AG08396 (cell line): ENCODE data around the gene SLC25A40.
A peak's percentile ranks its signal among the peaks of the same experiment; 100 is the strongest.
"Not testable (repeated sequence)": the region's sequence is repeated elsewhere in the genome, so short reads cannot be mapped to it uniquely, and the experiment has no call there.

Experiments used
- DNase-seq: peaks from one replicate; pipeline ENCODE4 v3.0.0; 2012; ENCODE audit warnings: low spot score, mixed read lengths

SLC25A40 gene

GRCh38 chr7:87870471-87870870 is 5.7 kb downstream of the SLC25A40 start:
- DNase-seq = no peak

GRCh38 chr7:87866533-87866932 is 9.6 kb downstream of the SLC25A40 start:
- DNase-seq = not testable (repeated sequence)

- no peak for DNase-seq
Observed at GRCh38 chr7:87866089-87866488, 10.1 kb downstream of the SLC25A40 start.

GRCh38 chr7:87858417-87859100 is 17.6 kb downstream of the SLC25A40 start:
- DNase-seq = no peak

GRCh38 chr7:87853237-87853864 is 22.8 kb downstream of the SLC25A40 start:
- no peak for DNase-seq

- no peak for DNase-seq
Observed at GRCh38 chr7:87852306-87852705, 23.9 kb downstream of the SLC25A40 start.

- DNase-seq = no peak
Observed at GRCh38 chr7:87850836-87851593, 25.1 kb downstream of the SLC25A40 start.

- DNase-seq = no peak
Observed at GRCh38 chr7:87837597-87837996, 38.6 kb downstream of the SLC25A40 start.

- no peak for DNase-seq
Observed at GRCh38 chr7:87833130-87833529, 43.0 kb downstream of the SLC25A40 start.

- no peak for DNase-seq
Observed at GRCh38 chr7:87831097-87831496, 45.1 kb downstream of the SLC25A40 start.

GRCh38 chr7:87828383-87828782 is 47.8 kb downstream of the SLC25A40 start:
- DNase-seq = not testable (repeated sequence)

- DNase-seq = not testable (repeated sequence)
Observed at GRCh38 chr7:87825369-87825768, 50.8 kb downstream of the SLC25A40 start.

GRCh38 chr7:87822056-87822455 is 54.1 kb downstream of the SLC25A40 start:
- not testable (repeated sequence) for DNase-seq

GRCh38 chr7:87818336-87818735 is 57.8 kb downstream of the SLC25A40 start:
- no peak for DNase-seq

GRCh38 chr7:87816389-87816788 is 59.8 kb downstream of the SLC25A40 start:
- DNase-seq = no peak

- no peak for DNase-seq
Observed at GRCh38 chr7:87810726-87811125, 65.4 kb downstream of the SLC25A40 start.

GRCh38 chr7:87810130-87810529 is 66.0 kb downstream of the SLC25A40 start:
- DNase-seq = no peak

- no peak for DNase-seq
Observed at GRCh38 chr7:87806150-87806549, 70.0 kb downstream of the SLC25A40 start.

GRCh38 chr7:87797798-87798403 is 78.3 kb downstream of the SLC25A40 start:
- peak; percentile 25 for DNase-seq

GRCh38 chr7:87797395-87797794 is 78.8 kb downstream of the SLC25A40 start:
- no peak for DNase-seq

GRCh38 chr7:87785368-87785995 is 90.7 kb downstream of the SLC25A40 start:
- DNase-seq = no peak

- DNase-seq = no peak
Observed at GRCh38 chr7:87784424-87784823, 91.7 kb downstream of the SLC25A40 start.
